Endothelial cell (in vitro differentiated cells): ENCODE measurements around the gene CYP46A1. TPM values are rescaled to one million over a fixed set of nuclear protein-coding genes. Genes with fewer than 3 reads are reported as not detected.
A peak's percentile ranks its signal among the peaks of the same experiment; 100 is the strongest.

Experiments used
- DNase-seq: peaks from one replicate; pipeline ENCODE4 v3.0.0; 2021; ENCODE audit warnings: low spot score
- H3K27ac Mint-ChIP-seq: one replicate; pipeline ENCODE4 v1.8.0; 2021; ENCODE audit warnings: mixed read lengths, inconsistent platforms; ENCODE audit not compliant: unreplicated experiment
- H3K27me3 Mint-ChIP-seq: one replicate; pipeline ENCODE4 v1.8.0; 2021; ENCODE audit warnings: mild to moderate bottlenecking, moderate library complexity, mixed read lengths, inconsistent platforms; ENCODE audit not compliant: unreplicated experiment
- H3K36me3 Mint-ChIP-seq: one replicate; pipeline ENCODE4 v1.8.0; 2021; ENCODE audit warnings: mild to moderate bottlenecking, low read depth, mixed read lengths, inconsistent platforms; ENCODE audit not compliant: unreplicated experiment
- H3K4me1 Mint-ChIP-seq: one replicate; pipeline ENCODE4 v1.8.0; 2021; ENCODE audit warnings: mild to moderate bottlenecking, mixed read lengths, inconsistent platforms; ENCODE audit not compliant: unreplicated experiment
- H3K4me3 Mint-ChIP-seq: one replicate; pipeline ENCODE4 v1.8.0; 2021; ENCODE audit warnings: mild to moderate bottlenecking, mixed read lengths, inconsistent platforms; ENCODE audit not compliant: unreplicated experiment
- H3K9me3 Mint-ChIP-seq: one replicate; pipeline ENCODE4 v1.8.0; 2021; ENCODE audit warnings: mixed read lengths, inconsistent platforms; ENCODE audit not compliant: unreplicated experiment
- total RNA-seq: library from RNA; stranded (reverse); fragmentation: NEBNext Ultra II Directional; extraction: Animal tissue kit (Norgen Biotek cat#: 25700); gene quantifications from one replicate; pipeline ENCODE4 v1.2.1, GENCODE V29; 2021; ENCODE audit not compliant: unreplicated experiment
- TF ChIP-seq, protein P1 (sequence below): fragments of 200-600 bp; sonication (generic); IDR thresholded peaks from one replicate; pipeline ENCODE4 v1.5.0; 2021; ENCODE audit warnings: antibody characterized with exemption; ENCODE audit not compliant: unreplicated experiment

The CYP46A1 gene
- total RNA-seq, 1 donor from 2014 or later = 5.2 TPM

DNA sequence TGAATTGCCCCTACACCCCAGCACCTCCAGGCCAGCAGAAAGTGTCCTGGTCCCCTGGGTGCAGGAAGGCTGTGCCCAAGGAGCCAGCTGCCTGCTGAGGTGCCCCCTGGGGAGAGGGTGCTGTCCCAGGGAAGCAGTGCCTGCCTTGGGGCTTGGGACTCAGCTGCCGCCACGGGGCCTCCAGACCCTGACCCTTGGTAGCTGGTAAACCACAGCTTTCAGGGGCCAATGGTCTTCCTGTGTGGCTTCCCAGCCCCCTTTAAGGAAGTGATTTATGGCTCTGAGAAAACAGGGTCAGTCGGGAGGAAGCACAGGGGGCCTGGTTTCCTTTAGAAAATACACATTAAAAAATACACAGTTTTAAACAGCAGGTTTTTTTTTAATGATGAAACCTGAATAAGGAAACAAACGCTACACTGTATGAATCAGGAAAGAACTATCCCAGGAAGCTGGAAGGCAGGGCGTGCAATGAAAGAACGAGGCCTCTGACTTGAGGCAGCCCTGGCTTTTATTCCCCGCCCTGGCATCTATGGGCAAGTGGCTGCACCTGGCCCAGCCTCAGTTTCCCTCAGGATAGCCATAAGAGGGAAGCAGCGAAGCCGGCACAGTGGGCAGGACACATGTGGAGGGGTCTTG is 68.5 kb downstream of the CYP46A1 start:
- no peak for DNase-seq
- Mint-ChIP-seq H3K4me1 (peaks cover 26% of the 10 kb centered on the region), H3K27ac (no peak overlapping the region), H3K4me3 (no peak overlapping the region), H3K36me3 (no peaks in the 10 kb centered on the region), H3K9me3 (no peaks in the 10 kb centered on the region), H3K27me3 (peaks cover 15% of the 10 kb centered on the region)
- TF ChIP-seq, protein P1, sequence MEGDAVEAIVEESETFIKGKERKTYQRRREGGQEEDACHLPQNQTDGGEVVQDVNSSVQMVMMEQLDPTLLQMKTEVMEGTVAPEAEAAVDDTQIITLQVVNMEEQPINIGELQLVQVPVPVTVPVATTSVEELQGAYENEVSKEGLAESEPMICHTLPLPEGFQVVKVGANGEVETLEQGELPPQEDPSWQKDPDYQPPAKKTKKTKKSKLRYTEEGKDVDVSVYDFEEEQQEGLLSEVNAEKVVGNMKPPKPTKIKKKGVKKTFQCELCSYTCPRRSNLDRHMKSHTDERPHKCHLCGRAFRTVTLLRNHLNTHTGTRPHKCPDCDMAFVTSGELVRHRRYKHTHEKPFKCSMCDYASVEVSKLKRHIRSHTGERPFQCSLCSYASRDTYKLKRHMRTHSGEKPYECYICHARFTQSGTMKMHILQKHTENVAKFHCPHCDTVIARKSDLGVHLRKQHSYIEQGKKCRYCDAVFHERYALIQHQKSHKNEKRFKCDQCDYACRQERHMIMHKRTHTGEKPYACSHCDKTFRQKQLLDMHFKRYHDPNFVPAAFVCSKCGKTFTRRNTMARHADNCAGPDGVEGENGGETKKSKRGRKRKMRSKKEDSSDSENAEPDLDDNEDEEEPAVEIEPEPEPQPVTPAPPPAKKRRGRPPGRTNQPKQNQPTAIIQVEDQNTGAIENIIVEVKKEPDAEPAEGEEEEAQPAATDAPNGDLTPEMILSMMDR = no peak

DNA sequence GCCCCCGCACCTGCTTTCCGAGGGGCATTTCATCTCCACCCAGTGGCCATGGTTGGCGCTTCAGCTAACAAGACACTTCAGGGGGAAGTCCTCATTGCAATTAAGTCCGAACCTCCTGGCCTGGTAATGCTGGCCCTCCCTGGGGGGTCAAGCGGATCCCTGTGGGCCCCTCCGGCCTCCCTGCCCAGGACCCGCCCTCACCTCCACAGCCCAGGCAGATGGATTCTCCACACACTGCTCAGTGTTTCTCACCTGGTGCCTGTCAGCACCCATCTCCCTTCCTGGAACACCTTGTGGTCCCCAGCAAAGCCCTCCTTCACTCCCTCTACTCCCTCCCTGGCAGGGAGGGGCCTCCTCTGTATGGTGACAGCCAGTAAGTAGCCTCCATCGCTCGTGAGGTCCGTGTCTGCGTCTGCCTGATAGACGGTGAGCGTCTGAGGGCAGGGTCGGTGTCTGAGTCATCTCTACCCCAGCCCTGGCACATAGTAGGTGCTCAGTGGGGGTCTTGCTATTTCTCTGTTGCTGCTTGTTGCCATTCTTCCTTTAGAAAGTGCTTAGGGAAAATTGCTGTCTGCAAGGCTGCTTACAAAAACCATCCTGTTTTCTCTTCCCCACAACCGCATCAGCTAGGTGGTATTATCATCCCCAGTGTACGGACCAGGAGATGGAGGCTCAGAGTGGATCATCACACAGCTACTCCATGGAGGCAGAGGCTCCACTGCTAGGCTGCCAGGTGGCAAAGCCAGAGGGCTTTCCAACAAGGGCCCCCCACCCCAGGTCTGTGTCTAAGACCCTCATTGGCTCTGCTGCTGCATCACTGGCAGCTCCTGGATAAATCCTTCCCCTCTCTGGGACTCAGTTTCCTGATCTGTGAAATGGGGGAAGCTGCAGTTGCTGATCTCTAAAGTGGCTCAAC is 69.4 kb downstream of the CYP46A1 start:
- peaks cover 15% of the 10 kb centered on the region for H3K27me3 Mint-ChIP-seq
- no peaks in the 10 kb centered on the region for H3K36me3 Mint-ChIP-seq
- peak overlapping the region; percentile 61 for H3K27ac Mint-ChIP-seq
- TF ChIP-seq, protein P1 = no peak
- DNase-seq = no peak
- peaks cover 26% of the 10 kb centered on the region for H3K4me1 Mint-ChIP-seq
- H3K4me3 Mint-ChIP-seq = no peak overlapping the region
- H3K9me3 Mint-ChIP-seq = no peaks in the 10 kb centered on the region

DNA sequence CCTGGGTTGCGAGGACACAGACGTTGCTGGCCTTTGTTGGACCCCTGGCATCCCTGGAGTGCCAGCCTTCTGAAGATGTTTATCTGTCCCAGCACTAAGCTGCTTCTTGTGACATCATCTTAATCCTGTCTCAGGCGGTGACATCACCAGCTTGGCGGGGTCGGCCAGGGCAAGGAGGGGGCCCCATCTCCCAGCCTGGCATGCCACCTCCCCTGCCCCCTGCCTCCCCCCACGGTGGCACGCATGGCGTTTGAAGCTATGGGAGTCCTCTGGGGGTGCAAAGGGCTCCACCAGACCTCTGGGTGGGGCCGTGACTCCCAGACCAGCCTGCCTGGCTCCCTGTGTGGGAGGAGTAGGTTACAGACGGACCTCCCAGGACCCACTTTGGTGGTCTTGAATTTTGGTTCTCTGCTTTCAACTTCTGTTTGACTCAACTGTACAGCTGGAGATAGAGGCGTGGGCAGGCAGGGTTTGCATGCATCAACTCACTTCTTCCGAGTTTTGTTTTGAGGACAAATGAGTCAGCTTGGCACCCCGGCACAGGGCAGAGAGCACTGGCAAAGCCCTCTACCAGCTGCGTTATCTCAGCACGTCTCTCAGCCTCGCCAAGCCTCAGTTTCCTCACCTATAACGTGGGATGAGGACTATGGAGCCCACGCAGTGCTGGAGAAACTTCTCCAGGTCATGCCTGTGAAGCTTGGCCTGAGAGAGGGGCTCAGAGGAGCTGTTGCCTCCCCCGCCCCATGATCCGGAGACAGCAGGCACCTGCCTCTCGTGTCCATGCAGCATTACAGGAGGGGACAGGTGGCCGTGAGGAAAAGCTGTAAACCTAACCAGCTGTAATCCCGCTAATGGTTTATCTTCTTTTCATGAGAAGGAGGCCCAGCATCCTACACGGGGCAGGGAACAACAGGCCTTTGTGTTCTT is 70.3 kb downstream of the CYP46A1 start:
- TF ChIP-seq, protein P1 = no peak
- Mint-ChIP-seq H3K27ac (no peak overlapping the region), H3K27me3 (peaks cover 10% of the 10 kb centered on the region), H3K4me1 (peaks cover 32% of the 10 kb centered on the region), H3K4me3 (no peak overlapping the region), H3K36me3 (no peaks in the 10 kb centered on the region), H3K9me3 (no peaks in the 10 kb centered on the region)
- DNase-seq = no peak

DNA sequence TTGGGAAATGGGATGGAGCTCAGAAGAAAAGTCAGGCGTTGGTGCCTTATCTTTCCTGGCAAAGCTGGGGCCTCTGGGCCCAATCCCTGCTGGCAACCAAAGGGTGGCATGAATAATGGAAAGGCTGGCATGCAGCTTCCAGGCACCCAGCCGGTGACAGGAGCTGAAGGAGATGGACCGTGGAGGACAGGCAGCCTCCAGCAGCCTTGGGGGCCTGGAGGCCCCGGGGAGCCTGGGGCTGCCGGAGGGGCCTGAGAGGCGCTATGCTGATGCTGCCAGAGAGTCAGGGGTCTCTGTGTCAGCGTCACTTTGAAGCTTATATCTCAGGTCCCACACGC is 70.9 kb downstream of the CYP46A1 start:
- no peaks in the 10 kb centered on the region for H3K9me3 Mint-ChIP-seq
- peaks cover 10% of the 10 kb centered on the region for H3K27me3 Mint-ChIP-seq
- DNase-seq = no peak
- H3K4me3 Mint-ChIP-seq = no peak overlapping the region
- H3K27ac Mint-ChIP-seq = no peak overlapping the region
- TF ChIP-seq, protein P1 = no peak
- H3K36me3 Mint-ChIP-seq = no peaks in the 10 kb centered on the region
- peaks cover 35% of the 10 kb centered on the region for H3K4me1 Mint-ChIP-seq
